ENCODE results near the gene PKD1L1. TPM values are rescaled to one million over a fixed set of nuclear protein-coding genes. Genes with fewer than 3 reads are reported as not detected.

The PKD1L1 gene
- total and polyA plus RNA-seq, 2 donors (not counting 1 experiment from before 2014, with no cell fraction given) = 0.59 to 0.70 TPM

GRCh38 chr7:47907981-47908616 lies 40.2 kb downstream of the PKD1L1 start:
- H3K4me1 ChIP-seq (ENCODE audit: control insufficient read depth in 2 of 2, insufficient read depth in 2 of 2, low read length in 2 of 2) = no peaks in the 10 kb centered on the region
- CTCF ChIA-PET = interaction anchor here (0.8 kb wide), 1 partner anchor 13 kb away, joined by 3 read pairs; no protein-coding TSS in a partner anchor
- intact Hi-C loops (cut with micrococcal nuclease) = no loop called here

GRCh38 chr7:47906883-47907282 lies 41.4 kb downstream of the PKD1L1 start:
- H3K36me3 ChIP-seq (replicated peaks in 1 of 2; ENCODE audit: control extremely low read depth in 1 of 2, control insufficient read depth in 1 of 2, extremely low read depth in 1 of 2, insufficient read depth in 2 of 2, low read length in 1 of 2) = no peaks in the 10 kb centered on the region

More at GRCh38 chr7:47907981-47908616, 40.2 kb downstream of the PKD1L1 start:
- H3K27me3 ChIP-seq (replicated peaks in 1 of 4; ENCODE audit: control extremely low read depth in 1 of 4, control insufficient read depth in 3 of 4, insufficient read depth in 4 of 4, low read length in 3 of 4) = no peaks in the 10 kb centered on the region
- H3K9ac ChIP-seq (ENCODE audit: low read length) = no peak overlapping the region
- no peaks in the 10 kb centered on the region for H3K79me2 ChIP-seq (ENCODE audit: control insufficient read depth, insufficient read depth, low read length)
- no peak overlapping the region for H3K4me3 ChIP-seq (ENCODE audit: control extremely low read depth in 1 of 5, extremely low read depth in 1 of 5, insufficient read depth in 1 of 5, low read depth in 2 of 5, low read length in 4 of 5)
- H4K20me1 ChIP-seq (ENCODE audit: control insufficient read depth, insufficient read depth, low read length, poor library complexity, severe bottlenecking) = no peaks in the 10 kb centered on the region
- POLR2A ChIA-PET = no interaction called here
- H3K36me3 ChIP-seq (replicated peaks in 1 of 2; ENCODE audit: control extremely low read depth in 1 of 2, control insufficient read depth in 1 of 2, extremely low read depth in 1 of 2, insufficient read depth in 2 of 2, low read length in 1 of 2) = no peaks in the 10 kb centered on the region
- no peak overlapping the region for H2AFZ ChIP-seq (ENCODE audit: insufficient read depth, low read depth, low read length, poor library complexity, severe bottlenecking)
- DNase-seq = no peak
- H3K27me3 Mint-ChIP-seq = peaks cover 7% of the 10 kb centered on the region
- no peaks in the 10 kb centered on the region for H3K9me3 Mint-ChIP-seq (ENCODE audit: insufficient read depth)
- H3K4me3 Mint-ChIP-seq = no peak overlapping the region
- no peak overlapping the region for H3K27ac ChIP-seq (ENCODE audit: low read length in 2 of 2)
- H3K9me3 ChIP-seq (ENCODE audit: control extremely low read depth in 1 of 3, control insufficient read depth in 2 of 3, insufficient read depth in 1 of 3, low read length in 2 of 3) = no peaks in the 10 kb centered on the region
- no peak overlapping the region for H3K27ac Mint-ChIP-seq
- no peak for ATAC-seq (ENCODE audit: low read depth)
- no peaks in the 10 kb centered on the region for H3K4me1 Mint-ChIP-seq
- H3K4me2 ChIP-seq (replicated peaks; ENCODE audit: low read depth, low read length, poor library complexity, severe bottlenecking) = no peak overlapping the region
- 100% methylated on average over 3 of the region's 9 CpGs for WGBS (ENCODE audit: insufficient coverage)
- TF ChIP-seq EZH2 (IDR thresholded peaks at IDR 0.05; ENCODE audit: borderline replicate concordance, insufficient read depth, low read depth, low read length, poor library complexity, severe bottlenecking) (no peak), CTCF (IDR thresholded peaks at IDR 0.05) (no peak)

More at GRCh38 chr7:47906883-47907282, 41.4 kb downstream of the PKD1L1 start:
- H3K4me3 ChIP-seq (ENCODE audit: control extremely low read depth in 1 of 5, extremely low read depth in 1 of 5, insufficient read depth in 1 of 5, low read depth in 2 of 5, low read length in 4 of 5) = no peak overlapping the region
- no peak overlapping the region for H3K27ac ChIP-seq (ENCODE audit: low read length in 2 of 2)
- H2AFZ ChIP-seq (ENCODE audit: insufficient read depth, low read depth, low read length, poor library complexity, severe bottlenecking) = no peak overlapping the region
- no peaks in the 10 kb centered on the region for H3K9me3 ChIP-seq (ENCODE audit: control extremely low read depth in 1 of 3, control insufficient read depth in 2 of 3, insufficient read depth in 1 of 3, low read length in 2 of 3)
- Mint-ChIP-seq H3K27me3 (peaks cover 3% of the 10 kb centered on the region), H3K4me1 (no peaks in the 10 kb centered on the region), H3K9me3 (ENCODE audit: insufficient read depth) (no peaks in the 10 kb centered on the region), H3K27ac (no peak overlapping the region), H3K4me3 (no peak overlapping the region)
- H3K9ac ChIP-seq (ENCODE audit: low read length) = no peak overlapping the region
- H3K79me2 ChIP-seq (ENCODE audit: control insufficient read depth, insufficient read depth, low read length) = no peaks in the 10 kb centered on the region
- H3K4me1 ChIP-seq (ENCODE audit: control insufficient read depth in 2 of 2, insufficient read depth in 2 of 2, low read length in 2 of 2) = no peaks in the 10 kb centered on the region
- no peaks in the 10 kb centered on the region for H4K20me1 ChIP-seq (ENCODE audit: control insufficient read depth, insufficient read depth, low read length, poor library complexity, severe bottlenecking)
- POLR2A ChIA-PET = no interaction called here
- intact Hi-C loops (cut with micrococcal nuclease) = no loop called here
- no peak overlapping the region for H3K4me2 ChIP-seq (replicated peaks; ENCODE audit: low read depth, low read length, poor library complexity, severe bottlenecking)
- WGBS (ENCODE audit: insufficient coverage) = 100% methylated on average over 1 of the region's 3 CpGs
- no peak for DNase-seq
- no peaks in the 10 kb centered on the region for H3K27me3 ChIP-seq (replicated peaks in 1 of 4; ENCODE audit: control extremely low read depth in 1 of 4, control insufficient read depth in 3 of 4, insufficient read depth in 4 of 4, low read length in 3 of 4)
- ATAC-seq (ENCODE audit: low read depth) = no peak
- CTCF ChIA-PET = no interaction called here
- TF ChIP-seq EZH2 (IDR thresholded peaks at IDR 0.05; ENCODE audit: borderline replicate concordance, insufficient read depth, low read depth, low read length, poor library complexity, severe bottlenecking) (no peak), CTCF (IDR thresholded peaks at IDR 0.05) (no peak)

All from B cell (primary cell).